Activated naive CD8-positive, alpha-beta T cell treated with anti-CD3 and anti-CD28 coated beads for 36 hours (primary cell): Measurements from ENCODE around the gene APOC3. TPM values are rescaled to one million over a fixed set of nuclear protein-coding genes. Genes with fewer than 3 reads are reported as not detected.
"Not testable (repeated sequence)": the region's sequence is repeated elsewhere in the genome, so short reads cannot be mapped to it uniquely, and the experiment has no call there.

Experiments
- DNase-seq: peaks from one replicate; pipeline ENCODE4 v3.0.0; 2021
- H3K27ac Mint-ChIP-seq: one replicate; pipeline ENCODE4 v1.8.0; 2022; ENCODE audit warnings: mild to moderate bottlenecking, moderate library complexity, mixed read lengths
- H3K27me3 Mint-ChIP-seq: one replicate; pipeline ENCODE4 v1.8.0; 2022; ENCODE audit warnings: mild to moderate bottlenecking, mixed read lengths
- H3K36me3 Mint-ChIP-seq: one replicate; pipeline ENCODE4 v1.8.0; 2021; ENCODE audit warnings: mild to moderate bottlenecking, mixed read lengths
- H3K4me1 Mint-ChIP-seq: one replicate; pipeline ENCODE4 v1.8.0; 2021; ENCODE audit warnings: mixed read lengths
- H3K4me3 Mint-ChIP-seq: one replicate; pipeline ENCODE4 v1.8.0; 2022; ENCODE audit warnings: mild to moderate bottlenecking, moderate library complexity, mixed read lengths
- H3K9me3 Mint-ChIP-seq: one replicate; pipeline ENCODE4 v1.8.0; 2022; ENCODE audit warnings: mixed read lengths
- total RNA-seq, 2 experiments: library from RNA; stranded (reverse); gene quantifications; one replicate each; pipeline ENCODE4 v1.2.3, GENCODE V29; 2021

APOC3 gene
- total RNA-seq, 2 experiments from 2014 or later = not detected

DNA sequence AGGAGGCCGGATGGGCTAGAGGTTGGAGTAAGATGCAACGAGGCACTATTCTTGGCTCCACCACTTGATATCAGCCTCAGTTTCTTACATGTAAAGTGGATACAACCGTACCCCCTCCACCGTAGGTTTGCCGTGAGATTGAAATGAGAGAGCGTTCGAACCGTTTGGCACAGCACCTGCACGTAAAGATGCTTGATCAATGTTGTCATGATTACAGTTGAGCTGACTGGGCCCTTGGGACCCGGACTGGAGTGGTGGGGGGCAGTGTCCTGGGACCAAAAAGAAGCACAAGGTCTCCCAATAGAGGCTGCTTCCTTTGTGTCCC lies 3.7 kb downstream of the APOC3 start:
- H3K4me3 Mint-ChIP-seq = no peak overlapping the region
- no peaks in the 10 kb centered on the region for H3K9me3 Mint-ChIP-seq
- H3K27me3 Mint-ChIP-seq = no peaks in the 10 kb centered on the region
- peaks cover 7% of the 10 kb centered on the region for H3K4me1 Mint-ChIP-seq
- H3K27ac Mint-ChIP-seq = no peak overlapping the region
- no peaks in the 10 kb centered on the region for H3K36me3 Mint-ChIP-seq
- DNase-seq = no peak

DNA sequence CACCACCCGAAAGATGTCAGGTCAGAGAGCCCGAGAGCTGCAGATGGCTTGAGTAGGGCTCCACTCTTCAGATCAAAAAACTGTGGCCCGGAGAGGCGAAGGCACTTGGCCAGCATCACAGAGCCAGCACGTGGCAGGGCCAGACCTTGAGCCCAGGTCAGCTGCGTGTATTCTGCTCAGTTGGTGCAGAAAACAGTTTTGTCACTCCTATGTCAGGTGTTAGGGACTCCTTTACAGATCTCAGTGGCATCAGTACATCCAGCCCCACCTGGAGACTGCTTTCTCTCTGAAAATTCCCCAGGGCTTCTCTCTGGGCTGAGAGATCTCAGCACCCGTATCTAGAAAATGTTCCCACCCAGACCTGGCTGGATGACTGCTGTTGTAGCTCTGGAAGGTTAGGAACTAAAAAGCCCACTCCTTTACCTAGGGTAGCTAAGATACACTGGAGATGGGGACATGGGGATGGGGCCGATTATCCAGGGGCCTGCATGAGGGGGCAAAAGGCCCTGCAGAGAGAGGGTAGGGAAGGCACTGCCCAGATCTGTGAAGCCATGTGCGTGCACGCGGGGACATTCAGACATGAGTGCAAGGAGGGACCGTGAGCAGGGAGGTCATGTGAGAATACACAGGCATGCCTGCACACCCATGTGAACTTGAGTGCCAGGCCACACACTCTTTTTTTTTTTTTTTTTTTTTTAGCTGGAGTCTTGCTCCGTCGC lies 4.3 kb downstream of the APOC3 start:
- Mint-ChIP-seq H3K36me3 (no peaks in the 10 kb centered on the region), H3K27ac (no peak overlapping the region), H3K4me1 (peaks cover 7% of the 10 kb centered on the region), H3K9me3 (no peaks in the 10 kb centered on the region), H3K4me3 (no peak overlapping the region), H3K27me3 (no peaks in the 10 kb centered on the region)
- no peak for DNase-seq

DNA sequence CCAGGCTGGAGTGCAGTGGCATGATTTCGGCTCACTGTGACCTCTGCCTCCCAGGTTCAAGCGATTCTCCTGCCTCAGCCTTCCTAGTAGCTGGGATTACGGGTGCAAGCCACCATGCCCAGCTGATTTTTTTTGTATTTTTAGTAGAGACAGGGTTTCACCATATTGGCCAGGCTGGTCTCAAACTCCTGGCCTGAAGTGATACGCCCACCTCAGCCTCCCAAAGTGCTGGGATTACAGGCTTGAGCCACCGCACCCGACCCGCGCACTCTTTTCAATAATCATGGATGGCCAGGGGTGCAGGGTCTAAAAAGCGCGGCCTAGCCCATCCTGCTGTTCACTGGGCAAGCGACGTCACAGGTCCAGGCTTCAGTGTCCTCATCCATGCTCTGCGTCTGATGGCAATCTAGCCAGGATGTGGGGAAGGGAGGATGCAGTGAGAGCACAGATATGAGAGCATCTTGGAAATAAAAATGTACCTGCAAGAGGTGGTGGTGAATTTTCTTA lies 4.9 kb downstream of the APOC3 start:
- not testable (repeated sequence) for H3K36me3 Mint-ChIP-seq, H3K27ac Mint-ChIP-seq, H3K27me3 Mint-ChIP-seq, DNase-seq, H3K4me1 Mint-ChIP-seq, H3K9me3 Mint-ChIP-seq
- peak overlapping the region; percentile 77 for H3K4me3 Mint-ChIP-seq

DNA sequence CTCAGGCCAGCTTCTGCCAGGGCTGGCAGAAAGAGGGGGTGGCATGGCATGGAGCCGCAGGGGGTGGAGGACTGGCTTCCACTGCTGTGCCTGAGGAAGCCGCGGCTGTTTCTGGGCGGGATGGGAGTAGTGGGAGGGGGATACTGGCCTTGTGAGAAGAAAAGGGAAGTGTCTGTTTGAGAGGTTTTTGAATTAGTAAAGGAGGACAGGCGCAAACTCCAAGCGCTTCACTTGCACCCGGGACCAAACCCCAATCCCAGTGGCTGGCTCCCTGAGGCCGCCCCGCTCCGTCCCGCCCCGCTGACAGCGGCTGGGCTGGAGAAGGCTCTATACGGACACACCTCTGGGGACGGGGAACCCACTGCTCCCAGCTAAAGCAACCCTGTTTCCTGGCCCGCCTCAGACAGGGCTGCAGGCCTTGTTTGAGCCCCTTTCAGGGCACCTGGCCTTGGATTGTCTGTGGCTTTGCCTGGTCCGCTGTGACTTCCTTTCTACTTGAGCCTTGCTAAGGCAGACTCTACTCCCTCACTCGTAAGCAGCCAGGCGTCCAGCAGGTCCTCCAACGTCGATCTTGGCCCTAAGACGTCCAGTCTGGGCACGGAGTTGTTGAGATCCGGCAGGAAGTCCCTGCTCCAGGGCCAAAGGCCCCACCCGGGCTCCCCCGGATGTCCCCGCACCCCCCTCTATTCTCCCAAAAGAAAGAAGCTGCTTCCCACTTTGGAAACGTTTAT lies 5.5 kb downstream of the APOC3 start:
- no peak for DNase-seq
- no peaks in the 10 kb centered on the region for H3K27me3 Mint-ChIP-seq
- no peak overlapping the region for H3K27ac Mint-ChIP-seq
- H3K9me3 Mint-ChIP-seq = no peaks in the 10 kb centered on the region
- peak overlapping the region; percentile 77 for H3K4me3 Mint-ChIP-seq
- peaks cover 7% of the 10 kb centered on the region for H3K4me1 Mint-ChIP-seq
- no peaks in the 10 kb centered on the region for H3K36me3 Mint-ChIP-seq

DNA sequence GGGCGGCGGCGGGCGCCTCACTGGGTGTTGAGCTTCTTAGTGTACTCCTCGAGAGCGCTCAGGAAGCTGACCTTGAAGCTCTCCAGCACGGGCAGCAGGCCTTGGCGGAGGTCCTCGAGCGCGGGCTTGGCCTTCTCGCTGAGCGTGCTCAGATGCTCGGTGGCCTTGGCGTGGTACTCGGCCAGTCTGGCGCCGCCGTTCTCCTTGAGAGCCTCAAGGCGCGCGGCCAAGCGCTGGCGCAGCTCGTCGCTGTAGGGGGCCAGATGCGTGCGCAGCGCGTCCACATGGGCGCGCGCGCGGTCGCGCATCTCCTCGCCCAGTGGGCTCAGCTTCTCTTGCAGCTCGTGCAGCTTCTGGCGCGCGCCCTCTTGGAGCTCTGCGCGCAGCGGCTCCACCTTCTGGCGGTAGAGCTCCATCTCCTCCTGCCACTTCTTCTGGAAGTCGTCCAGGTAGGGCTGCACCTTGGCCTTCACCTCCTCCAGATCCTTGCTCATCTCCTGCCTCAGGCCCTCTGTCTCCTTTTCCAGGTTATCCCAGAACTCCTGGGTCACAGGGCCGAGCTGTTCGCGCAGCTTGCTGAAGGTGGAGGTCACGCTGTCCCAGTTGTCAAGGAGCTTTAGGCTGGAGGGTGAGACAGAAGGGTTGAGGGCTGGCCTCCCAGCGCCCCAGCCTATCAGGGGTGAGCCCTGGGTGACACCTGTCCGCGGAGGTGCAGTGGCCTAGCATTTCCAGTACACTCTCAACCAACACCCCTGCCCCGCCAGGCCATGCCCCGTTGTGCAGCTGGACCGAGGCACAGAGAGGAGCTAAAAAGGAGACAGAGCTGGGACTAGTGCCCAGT lies 6.3 kb downstream of the APOC3 start:
- H3K4me1 Mint-ChIP-seq = peaks cover 7% of the 10 kb centered on the region
- peak; percentile 88 for DNase-seq
- no peak overlapping the region for H3K27ac Mint-ChIP-seq
- H3K9me3 Mint-ChIP-seq = no peaks in the 10 kb centered on the region
- no peaks in the 10 kb centered on the region for H3K27me3 Mint-ChIP-seq
- no peaks in the 10 kb centered on the region for H3K36me3 Mint-ChIP-seq
- peak overlapping the region; percentile 77 for H3K4me3 Mint-ChIP-seq

DNA sequence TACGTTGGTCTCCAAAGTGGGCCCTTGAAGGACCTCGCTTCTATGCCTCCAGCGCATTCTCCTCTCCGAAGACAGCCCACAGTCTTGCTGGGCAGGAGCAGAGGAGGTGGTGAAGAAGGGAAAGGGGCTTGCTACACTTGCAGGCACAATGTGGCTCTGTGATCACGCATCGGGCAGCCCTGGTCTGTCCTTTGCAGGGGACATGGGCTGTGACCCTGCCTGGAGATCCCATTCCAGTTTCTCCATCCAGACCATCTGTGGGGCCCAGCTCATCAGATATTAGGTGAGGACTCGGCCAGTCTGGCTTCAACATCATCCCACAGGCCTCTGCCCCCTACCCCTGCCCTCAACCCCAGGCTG lies 6.9 kb downstream of the APOC3 start:
- peaks cover 7% of the 10 kb centered on the region for H3K4me1 Mint-ChIP-seq

DNA sequence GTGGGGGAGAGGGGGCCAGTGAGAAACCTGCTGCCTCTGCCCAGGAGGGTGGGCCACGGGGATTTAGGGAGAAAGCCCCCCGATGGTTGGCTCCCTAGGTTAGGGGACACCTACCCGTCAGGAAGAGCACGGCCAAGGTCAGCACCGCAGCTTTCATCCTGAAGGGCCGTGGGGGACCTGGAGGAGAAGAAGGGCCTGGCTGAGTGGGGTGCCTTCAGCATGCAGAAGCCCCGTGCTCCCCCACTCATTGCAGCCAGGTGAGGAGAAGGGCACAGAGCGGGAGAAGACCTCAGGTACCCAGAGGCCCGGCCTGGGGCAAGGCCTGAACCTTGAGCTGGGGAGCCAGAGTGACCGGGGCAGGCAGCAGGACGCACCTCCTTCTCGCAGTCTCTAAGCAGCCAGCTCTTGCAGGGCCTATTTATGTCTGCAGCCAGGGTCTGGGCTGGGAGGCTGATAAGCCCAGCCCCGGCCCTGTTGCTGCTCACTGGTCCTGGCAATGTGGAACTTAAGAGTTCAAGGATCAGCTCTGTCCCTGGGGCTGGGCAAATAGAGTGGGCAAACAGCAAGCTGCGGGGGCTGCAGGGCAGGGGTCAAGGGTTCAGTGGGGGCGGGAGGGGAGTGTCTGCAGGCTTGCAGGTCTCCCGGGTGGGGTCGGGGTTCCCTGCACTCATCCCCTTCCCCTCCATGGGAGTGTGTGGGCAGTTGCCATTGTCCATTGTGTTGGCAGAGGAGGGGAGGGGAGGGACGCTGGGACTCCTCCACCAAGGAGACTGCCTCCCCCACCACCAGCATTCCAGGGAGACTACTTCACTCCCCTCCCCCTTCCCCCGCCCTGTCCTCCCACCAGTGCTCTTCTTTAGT lies 7.8 kb downstream of the APOC3 start, which contains the start of gene APOA1:
Gene APOA1 (minus strand): TSS at position 392 of the 861 bp plus-strand sequence. CDS start 235 bp downstream, at position 157.
- Mint-ChIP-seq H3K36me3 (no peaks in the 10 kb centered on the region), H3K4me1 (peaks cover 7% of the 10 kb centered on the region), H3K27me3 (no peaks in the 10 kb centered on the region), H3K27ac (no peak within 1 kb of the TSS), H3K4me3 (no peak within 1 kb of the TSS), H3K9me3 (no peaks in the 10 kb centered on the region)
- no peak for DNase-seq

More for the DNA sequence above, 6.9 kb downstream of the APOC3 start:
- no peak for DNase-seq
- Mint-ChIP-seq H3K36me3 (no peaks in the 10 kb centered on the region), H3K27me3 (no peaks in the 10 kb centered on the region), H3K27ac (no peak overlapping the region), H3K9me3 (no peaks in the 10 kb centered on the region), H3K4me3 (no peak overlapping the region)

DNA sequence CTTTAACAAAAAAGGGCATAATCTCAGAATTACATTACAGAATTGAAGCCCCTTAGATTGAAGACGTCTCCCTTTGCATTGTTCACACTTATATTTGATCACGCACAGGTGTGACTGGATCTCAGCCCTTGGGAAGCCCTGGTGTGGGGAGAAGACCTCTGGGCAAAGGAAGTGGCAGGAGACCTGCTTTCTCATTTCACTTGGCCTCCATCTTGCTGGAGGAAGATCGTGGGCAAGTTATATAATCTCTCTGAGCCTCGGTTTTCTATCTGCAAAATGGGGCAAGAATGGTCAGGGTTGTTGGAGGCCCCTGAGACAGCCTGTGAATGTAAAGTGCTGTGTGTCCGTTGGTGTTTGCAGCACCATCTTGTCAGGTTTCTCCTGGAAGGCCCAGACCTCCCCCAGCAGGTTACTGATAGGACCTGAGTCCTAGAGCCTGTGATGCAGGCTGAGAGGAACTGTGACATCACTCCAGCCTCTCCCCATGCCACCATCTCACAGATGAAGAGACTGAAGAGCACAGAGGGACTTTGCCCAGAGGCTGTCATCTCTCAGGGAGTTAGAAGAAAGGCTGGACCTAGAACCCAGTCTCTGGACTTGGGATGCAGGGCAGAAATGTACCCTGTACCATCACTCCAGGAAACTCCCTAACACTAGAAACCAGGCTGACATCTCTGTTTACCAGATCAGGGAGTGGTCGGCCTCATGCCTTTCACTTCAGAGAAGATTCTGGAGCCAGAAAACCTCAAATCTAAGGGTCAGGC lies 8.8 kb downstream of the APOC3 start:
- Mint-ChIP-seq H3K4me1 (peaks cover 7% of the 10 kb centered on the region), H3K27me3 (no peaks in the 10 kb centered on the region), H3K36me3 (no peaks in the 10 kb centered on the region), H3K9me3 (no peaks in the 10 kb centered on the region), H3K27ac (no peak overlapping the region), H3K4me3 (no peak overlapping the region)
- DNase-seq = no peak

DNA sequence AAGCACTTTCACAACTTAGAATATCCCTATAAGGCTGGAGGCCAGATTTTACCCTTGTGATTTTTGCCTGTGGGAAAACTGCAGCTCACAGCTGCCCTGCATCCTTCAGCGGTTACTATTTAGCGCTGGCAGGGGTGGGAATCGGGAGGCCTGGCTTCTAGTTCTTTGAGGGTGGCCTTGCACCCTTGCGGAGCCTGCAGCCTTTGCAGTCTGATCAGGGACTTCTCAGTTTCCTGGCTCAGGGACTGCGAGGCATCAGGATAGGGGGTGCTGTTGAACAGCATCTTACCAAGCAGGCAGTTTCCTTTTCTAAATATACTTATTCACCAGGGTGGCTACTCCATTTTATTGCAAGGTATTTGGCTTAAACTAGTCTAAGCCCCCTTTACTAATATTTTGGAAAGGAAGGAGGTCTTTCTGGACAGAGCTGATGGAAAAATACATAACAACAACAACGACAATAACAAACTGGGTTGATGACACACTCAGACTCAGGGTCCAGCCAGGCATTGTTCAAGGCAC lies 10.6 kb downstream of the APOC3 start:
- H3K9me3 Mint-ChIP-seq = no peaks in the 10 kb centered on the region
- peaks cover 4% of the 10 kb centered on the region for H3K4me1 Mint-ChIP-seq
- H3K36me3 Mint-ChIP-seq = no peaks in the 10 kb centered on the region
- no peak overlapping the region for H3K4me3 Mint-ChIP-seq
- no peaks in the 10 kb centered on the region for H3K27me3 Mint-ChIP-seq
- DNase-seq = no peak
- H3K27ac Mint-ChIP-seq = no peak overlapping the region

DNA sequence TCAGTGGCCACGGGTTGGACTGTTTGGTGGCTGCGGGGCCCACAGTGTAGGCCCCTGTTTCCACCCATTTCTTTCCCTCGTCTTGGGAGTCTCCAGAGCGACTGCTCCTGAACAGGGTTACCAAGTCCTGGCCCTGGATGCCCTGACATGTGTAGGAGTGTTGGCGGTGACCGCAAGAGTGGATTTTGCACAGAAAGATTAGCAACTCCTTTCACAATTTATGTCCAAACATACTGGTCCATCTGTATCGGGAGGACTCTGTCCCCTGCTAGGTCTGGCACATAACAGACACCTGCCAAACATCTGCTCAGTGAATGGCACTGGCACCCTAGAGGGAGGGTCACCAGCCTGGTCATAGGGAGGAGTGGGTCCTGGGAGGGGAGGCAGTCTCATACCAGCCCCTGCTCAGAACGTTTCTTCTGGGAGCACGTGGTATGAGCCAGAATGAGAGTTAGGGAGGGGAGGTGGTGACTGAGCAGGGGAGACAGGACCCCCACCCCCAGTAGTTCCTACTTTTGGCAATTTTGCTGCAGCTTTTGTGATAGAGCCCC lies 11.1 kb downstream of the APOC3 start:
- no peaks in the 10 kb centered on the region for H3K36me3 Mint-ChIP-seq
- H3K9me3 Mint-ChIP-seq = no peaks in the 10 kb centered on the region
- H3K27me3 Mint-ChIP-seq = no peaks in the 10 kb centered on the region
- no peak overlapping the region for H3K4me3 Mint-ChIP-seq
- peaks cover 2% of the 10 kb centered on the region for H3K4me1 Mint-ChIP-seq
- no peak overlapping the region for H3K27ac Mint-ChIP-seq
- DNase-seq = no peak

DNA sequence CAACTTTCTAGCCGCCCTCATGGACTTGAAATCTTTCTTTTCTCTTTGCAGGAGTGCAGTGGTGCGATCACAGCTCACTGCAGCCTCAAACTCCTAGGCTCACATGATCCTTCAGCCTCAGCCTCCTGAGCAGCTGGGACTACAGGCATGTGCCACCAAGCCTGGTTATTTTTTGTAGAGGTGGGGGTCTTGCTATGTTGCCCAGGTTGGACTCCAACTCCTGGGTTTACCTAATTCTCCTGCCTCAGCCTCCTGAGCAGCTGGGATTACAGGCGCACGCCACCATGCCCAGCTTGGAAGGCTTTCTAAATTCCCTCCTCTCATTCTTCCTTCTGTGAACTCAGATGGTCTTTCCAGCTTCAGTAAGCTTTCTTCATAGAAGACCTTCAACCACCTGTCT lies 12.4 kb downstream of the APOC3 start:
- H3K27me3 Mint-ChIP-seq = no peaks in the 10 kb centered on the region
- no peak overlapping the region for H3K4me3 Mint-ChIP-seq
- H3K9me3 Mint-ChIP-seq = no peaks in the 10 kb centered on the region
- DNase-seq = no peak
- no peak overlapping the region for H3K27ac Mint-ChIP-seq
- H3K4me1 Mint-ChIP-seq = no peaks in the 10 kb centered on the region
- H3K36me3 Mint-ChIP-seq = peaks cover 3% of the 10 kb centered on the region

DNA sequence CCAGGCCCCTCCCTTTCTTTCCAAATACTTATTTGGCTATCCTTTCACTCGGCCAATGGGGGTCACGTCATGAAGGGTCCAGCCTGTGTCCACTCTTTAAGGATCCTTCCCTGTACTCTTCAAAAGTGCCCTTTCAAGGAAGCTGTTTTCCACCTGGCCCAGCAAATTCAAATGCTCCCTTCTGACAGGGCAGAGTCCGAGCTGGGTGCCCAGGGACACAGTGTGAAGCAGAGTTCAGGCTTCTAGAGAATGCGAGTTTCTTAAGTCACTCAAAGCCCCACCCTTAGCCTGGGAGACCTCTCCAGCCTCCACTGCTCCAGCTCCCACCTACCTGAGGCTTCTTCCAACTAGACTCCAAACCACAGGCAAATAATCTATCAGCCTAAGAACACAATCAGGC lies 13.2 kb downstream of the APOC3 start:
- H3K36me3 Mint-ChIP-seq = peaks cover 4% of the 10 kb centered on the region
- H3K27me3 Mint-ChIP-seq = no peaks in the 10 kb centered on the region
- no peak overlapping the region for H3K27ac Mint-ChIP-seq
- H3K4me1 Mint-ChIP-seq = no peaks in the 10 kb centered on the region
- no peak for DNase-seq
- no peak overlapping the region for H3K4me3 Mint-ChIP-seq
- no peaks in the 10 kb centered on the region for H3K9me3 Mint-ChIP-seq

DNA sequence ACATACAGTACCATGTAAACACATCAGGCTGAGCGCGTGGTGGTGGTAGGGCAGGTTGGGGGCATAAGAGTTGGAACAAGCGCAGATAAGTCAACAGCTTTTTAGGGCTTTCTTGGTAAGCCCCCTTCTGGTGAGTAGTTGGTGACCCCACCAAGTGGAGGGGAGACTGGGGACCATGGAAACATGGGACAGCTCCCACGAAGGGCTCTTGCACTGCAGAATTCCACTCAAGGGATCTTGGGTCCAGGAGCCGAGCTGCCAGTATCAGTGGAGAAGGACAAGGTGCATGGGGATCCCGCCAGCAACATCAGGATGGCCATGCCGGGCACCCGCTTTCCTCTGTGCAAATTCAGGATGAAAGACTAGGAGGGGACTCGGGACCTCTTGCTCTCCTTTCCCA lies 14.0 kb downstream of the APOC3 start:
- no peak for DNase-seq
- H3K27me3 Mint-ChIP-seq = no peaks in the 10 kb centered on the region
- H3K4me1 Mint-ChIP-seq = no peaks in the 10 kb centered on the region
- H3K9me3 Mint-ChIP-seq = no peaks in the 10 kb centered on the region
- H3K27ac Mint-ChIP-seq = no peak overlapping the region
- H3K36me3 Mint-ChIP-seq = peaks cover 4% of the 10 kb centered on the region
- no peak overlapping the region for H3K4me3 Mint-ChIP-seq
